ENCODE results near the gene ARVCF. TPM values are rescaled to one million over a fixed set of nuclear protein-coding genes. Genes with fewer than 3 reads are reported as not detected.

The ARVCF gene
- total and polyA plus RNA-seq, 9 of the 15 experiments (the other 6 are each of a cell fraction or from before 2014, with no cell fraction given), result 0.03 to 97.4 (median 15.6) TPM

DNA sequence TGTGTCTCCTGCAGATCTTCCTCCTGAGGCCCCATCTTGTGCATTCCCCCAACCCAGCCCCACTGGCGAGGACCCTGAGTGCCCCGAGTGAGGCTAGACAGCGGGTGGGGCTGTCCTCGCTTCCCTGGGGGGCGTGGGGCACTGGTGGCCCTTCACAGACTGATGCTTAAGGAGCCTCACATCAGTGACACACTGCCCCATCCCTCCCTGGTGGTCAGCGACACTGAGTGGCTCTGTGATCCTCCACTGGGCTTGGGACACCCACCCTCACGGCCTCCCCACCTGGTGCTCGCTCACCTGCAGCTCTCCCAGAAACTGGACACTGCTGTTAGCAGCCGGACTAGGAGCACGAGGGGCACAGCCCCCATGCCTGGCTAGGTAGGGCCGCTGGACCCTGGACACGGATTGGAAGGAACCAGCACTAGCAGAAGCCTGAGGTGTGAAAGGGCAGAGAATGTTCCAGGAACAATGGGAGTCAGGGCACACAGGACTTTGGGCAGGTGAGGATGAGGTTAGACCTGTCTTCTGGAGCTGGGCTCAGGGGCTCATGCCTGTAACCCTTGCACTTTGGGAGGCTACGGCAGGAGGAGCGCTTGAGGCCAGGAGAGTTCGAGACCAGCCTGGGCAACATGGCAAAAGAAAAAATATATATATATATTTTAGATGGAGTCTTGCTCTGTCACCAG, 51.8 kb downstream of the ARVCF start (continued):
- TF ChIP-seq, protein P1, sequence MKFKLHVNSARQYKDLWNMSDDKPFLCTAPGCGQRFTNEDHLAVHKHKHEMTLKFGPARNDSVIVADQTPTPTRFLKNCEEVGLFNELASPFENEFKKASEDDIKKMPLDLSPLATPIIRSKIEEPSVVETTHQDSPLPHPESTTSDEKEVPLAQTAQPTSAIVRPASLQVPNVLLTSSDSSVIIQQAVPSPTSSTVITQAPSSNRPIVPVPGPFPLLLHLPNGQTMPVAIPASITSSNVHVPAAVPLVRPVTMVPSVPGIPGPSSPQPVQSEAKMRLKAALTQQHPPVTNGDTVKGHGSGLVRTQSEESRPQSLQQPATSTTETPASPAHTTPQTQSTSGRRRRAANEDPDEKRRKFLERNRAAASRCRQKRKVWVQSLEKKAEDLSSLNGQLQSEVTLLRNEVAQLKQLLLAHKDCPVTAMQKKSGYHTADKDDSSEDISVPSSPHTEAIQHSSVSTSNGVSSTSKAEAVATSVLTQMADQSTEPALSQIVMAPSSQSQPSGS (CRISPR knock-in tag; IDR thresholded peaks at IDR 0.05), result no peak
- TF ChIP-seq NCOA2 (IDR thresholded peaks at IDR 0.05; ENCODE audit: partially characterized antibody in 2 of 2) (no peak), PRMT5 (CRISPR knock-in tag; IDR thresholded peaks at IDR 0.05) (no peak), ZC3H4 (CRISPR knock-in tag; IDR thresholded peaks at IDR 0.05; ENCODE audit: borderline replicate concordance) (no peak), TSC22D4 (tag; IDR thresholded peaks at IDR 0.05) (no peak), RBM14 (IDR thresholded peaks at IDR 0.05; ENCODE audit: borderline replicate concordance, insufficient read depth, low read depth, low read length) (no peak), ZEB2 (IDR thresholded peaks at IDR 0.05) (no peak), U2AF2 (optimal IDR thresholded peaks at IDR 0.05; ENCODE audit: low read depth, low read length) (no peak), NR4A1 (CRISPR knock-in tag; IDR thresholded peaks at IDR 0.05) (no peak), NR4A1 (tag; IDR thresholded peaks at IDR 0.05) (no peak), ZNF124 (CRISPR knock-in tag; IDR thresholded peaks at IDR 0.05) (no peak), EZH2 (IDR thresholded peaks at IDR 0.05; ENCODE audit: borderline replicate concordance, low read depth, low read length) (no peak), NEUROD1 (IDR thresholded peaks at IDR 0.05; ENCODE audit: borderline replicate concordance, low read depth, low read length, partially characterized antibody) (no peak)
- TF ChIP-seq, protein P2, sequence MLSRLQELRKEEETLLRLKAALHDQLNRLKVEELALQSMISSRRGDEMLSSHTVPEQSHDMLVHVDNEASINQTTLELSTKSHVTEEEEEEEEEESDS (CRISPR knock-in tag; IDR thresholded peaks at IDR 0.05), result no peak
- TF ChIP-seq, protein P3, sequence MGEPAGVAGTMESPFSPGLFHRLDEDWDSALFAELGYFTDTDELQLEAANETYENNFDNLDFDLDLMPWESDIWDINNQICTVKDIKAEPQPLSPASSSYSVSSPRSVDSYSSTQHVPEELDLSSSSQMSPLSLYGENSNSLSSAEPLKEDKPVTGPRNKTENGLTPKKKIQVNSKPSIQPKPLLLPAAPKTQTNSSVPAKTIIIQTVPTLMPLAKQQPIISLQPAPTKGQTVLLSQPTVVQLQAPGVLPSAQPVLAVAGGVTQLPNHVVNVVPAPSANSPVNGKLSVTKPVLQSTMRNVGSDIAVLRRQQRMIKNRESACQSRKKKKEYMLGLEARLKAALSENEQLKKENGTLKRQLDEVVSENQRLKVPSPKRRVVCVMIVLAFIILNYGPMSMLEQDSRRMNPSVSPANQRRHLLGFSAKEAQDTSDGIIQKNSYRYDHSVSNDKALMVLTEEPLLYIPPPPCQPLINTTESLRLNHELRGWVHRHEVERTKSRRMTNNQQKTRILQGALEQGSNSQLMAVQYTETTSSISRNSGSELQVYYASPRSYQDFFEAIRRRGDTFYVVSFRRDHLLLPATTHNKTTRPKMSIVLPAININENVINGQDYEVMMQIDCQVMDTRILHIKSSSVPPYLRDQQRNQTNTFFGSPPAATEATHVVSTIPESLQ (CRISPR knock-in tag; IDR thresholded peaks at IDR 0.05), result no peak
- TF ChIP-seq, protein P4, sequence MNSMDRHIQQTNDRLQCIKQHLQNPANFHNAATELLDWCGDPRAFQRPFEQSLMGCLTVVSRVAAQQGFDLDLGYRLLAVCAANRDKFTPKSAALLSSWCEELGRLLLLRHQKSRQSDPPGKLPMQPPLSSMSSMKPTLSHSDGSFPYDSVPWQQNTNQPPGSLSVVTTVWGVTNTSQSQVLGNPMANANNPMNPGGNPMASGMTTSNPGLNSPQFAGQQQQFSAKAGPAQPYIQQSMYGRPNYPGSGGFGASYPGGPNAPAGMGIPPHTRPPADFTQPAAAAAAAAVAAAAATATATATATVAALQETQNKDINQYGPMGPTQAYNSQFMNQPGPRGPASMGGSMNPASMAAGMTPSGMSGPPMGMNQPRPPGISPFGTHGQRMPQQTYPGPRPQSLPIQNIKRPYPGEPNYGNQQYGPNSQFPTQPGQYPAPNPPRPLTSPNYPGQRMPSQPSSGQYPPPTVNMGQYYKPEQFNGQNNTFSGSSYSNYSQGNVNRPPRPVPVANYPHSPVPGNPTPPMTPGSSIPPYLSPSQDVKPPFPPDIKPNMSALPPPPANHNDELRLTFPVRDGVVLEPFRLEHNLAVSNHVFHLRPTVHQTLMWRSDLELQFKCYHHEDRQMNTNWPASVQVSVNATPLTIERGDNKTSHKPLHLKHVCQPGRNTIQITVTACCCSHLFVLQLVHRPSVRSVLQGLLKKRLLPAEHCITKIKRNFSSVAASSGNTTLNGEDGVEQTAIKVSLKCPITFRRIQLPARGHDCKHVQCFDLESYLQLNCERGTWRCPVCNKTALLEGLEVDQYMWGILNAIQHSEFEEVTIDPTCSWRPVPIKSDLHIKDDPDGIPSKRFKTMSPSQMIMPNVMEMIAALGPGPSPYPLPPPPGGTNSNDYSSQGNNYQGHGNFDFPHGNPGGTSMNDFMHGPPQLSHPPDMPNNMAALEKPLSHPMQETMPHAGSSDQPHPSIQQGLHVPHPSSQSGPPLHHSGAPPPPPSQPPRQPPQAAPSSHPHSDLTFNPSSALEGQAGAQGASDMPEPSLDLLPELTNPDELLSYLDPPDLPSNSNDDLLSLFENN (IDR thresholded peaks at IDR 0.05; ENCODE audit: low read depth in 2 of 2, low read length in 2 of 2), result no peak
- TF ChIP-seq, protein P5, sequence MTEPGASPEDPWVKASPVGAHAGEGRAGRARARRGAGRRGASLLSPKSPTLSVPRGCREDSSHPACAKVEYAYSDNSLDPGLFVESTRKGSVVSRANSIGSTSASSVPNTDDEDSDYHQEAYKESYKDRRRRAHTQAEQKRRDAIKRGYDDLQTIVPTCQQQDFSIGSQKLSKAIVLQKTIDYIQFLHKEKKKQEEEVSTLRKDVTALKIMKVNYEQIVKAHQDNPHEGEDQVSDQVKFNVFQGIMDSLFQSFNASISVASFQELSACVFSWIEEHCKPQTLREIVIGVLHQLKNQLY (CRISPR knock-in tag; conservative IDR thresholded peaks at IDR 0.05), result no peak
- TF ChIP-seq, protein P6, sequence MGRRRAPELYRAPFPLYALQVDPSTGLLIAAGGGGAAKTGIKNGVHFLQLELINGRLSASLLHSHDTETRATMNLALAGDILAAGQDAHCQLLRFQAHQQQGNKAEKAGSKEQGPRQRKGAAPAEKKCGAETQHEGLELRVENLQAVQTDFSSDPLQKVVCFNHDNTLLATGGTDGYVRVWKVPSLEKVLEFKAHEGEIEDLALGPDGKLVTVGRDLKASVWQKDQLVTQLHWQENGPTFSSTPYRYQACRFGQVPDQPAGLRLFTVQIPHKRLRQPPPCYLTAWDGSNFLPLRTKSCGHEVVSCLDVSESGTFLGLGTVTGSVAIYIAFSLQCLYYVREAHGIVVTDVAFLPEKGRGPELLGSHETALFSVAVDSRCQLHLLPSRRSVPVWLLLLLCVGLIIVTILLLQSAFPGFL (CRISPR knock-in tag; IDR thresholded peaks at IDR 0.05), result no peak

Measured in K562 (cell line).